WTC11 (cell line): ENCODE data around the gene PHTF1.

Source experiments
- CBFB ChIP-seq: sonication (generic); formaldehyde crosslinking; IDR thresholded peaks from 2 replicates; pipeline ENCODE4 v1.8.1; 2022; ENCODE audit warnings: mild to moderate bottlenecking, low read depth, missing genetic modification reagents
- IRF2 ChIP-seq: sonication (generic); formaldehyde crosslinking; IDR thresholded peaks from 2 replicates; pipeline ENCODE4 v1.8.0; 2022; ENCODE audit warnings: low read depth, missing genetic modification reagents, borderline replicate concordance
- JUN ChIP-seq: sonication (generic); formaldehyde crosslinking; IDR thresholded peaks from 2 replicates; pipeline ENCODE4 v1.8.0; 2023; ENCODE audit warnings: mild to moderate bottlenecking, missing genetic modification reagents
- SP1 ChIP-seq: sonication (generic); formaldehyde crosslinking; conservative IDR thresholded peaks from 2 replicates; pipeline ENCODE4 v1.8.1; 2022; ENCODE audit warnings: missing genetic modification reagents
- TF ChIP-seq, protein P1 (sequence below): sonication (generic); formaldehyde crosslinking; IDR thresholded peaks from 2 replicates; pipeline ENCODE4 v1.8.1; 2023; ENCODE audit warnings: mild to moderate bottlenecking, missing genetic modification reagents
- TF ChIP-seq, protein P2 (sequence below): sonication (generic); formaldehyde crosslinking; IDR thresholded peaks from 2 replicates; pipeline ENCODE4 v1.8.0; 2022; ENCODE audit warnings: mild to moderate bottlenecking, missing genetic modification reagents
- TF ChIP-seq, protein P3 (sequence below): fragments of 200-600 bp; IDR thresholded peaks from 2 replicates; pipeline ENCODE4 v1.8.0; 2022; ENCODE audit warnings: antibody characterized with exemption
- TF ChIP-seq, protein P4 (sequence below): sonication (generic); formaldehyde crosslinking; IDR thresholded peaks from 2 replicates; pipeline ENCODE4 v1.8.1; 2023; ENCODE audit warnings: mild to moderate bottlenecking, moderate library complexity, missing genetic modification reagents
- TF ChIP-seq, protein P5 (sequence below): sonication (generic); formaldehyde crosslinking; IDR thresholded peaks from 2 replicates; pipeline ENCODE4 v1.8.1; 2023; ENCODE audit warnings: mild to moderate bottlenecking, missing genetic modification reagents, moderate library complexity
- TF ChIP-seq, protein P6 (sequence below): sonication (generic); formaldehyde crosslinking; IDR thresholded peaks from 2 replicates; pipeline ENCODE4 v1.8.1; 2023; ENCODE audit warnings: mild to moderate bottlenecking, missing genetic modification reagents, moderate library complexity

DNA sequence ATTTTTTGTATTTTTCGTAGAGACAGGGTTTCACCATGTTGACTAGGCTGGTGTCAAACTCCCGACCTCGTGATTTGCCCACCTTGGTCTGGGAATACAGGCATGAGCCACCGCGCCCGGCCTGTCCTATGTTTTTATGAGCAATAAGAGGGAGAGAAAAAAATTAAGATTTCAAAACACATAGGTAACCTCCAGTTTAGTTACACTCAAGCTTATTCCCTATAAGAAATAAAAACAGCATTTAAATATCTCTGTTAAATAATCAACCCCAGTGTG lies 45.9 kb upstream of the PHTF1 start:
- no peak for TF ChIP-seq IRF2 (CRISPR knock-in tag)
- TF ChIP-seq SP1 (CRISPR knock-in tag), result no peak
- no peak for TF ChIP-seq CBFB (CRISPR knock-in tag)
- no peak for TF ChIP-seq JUN
- TF ChIP-seq, protein P1, sequence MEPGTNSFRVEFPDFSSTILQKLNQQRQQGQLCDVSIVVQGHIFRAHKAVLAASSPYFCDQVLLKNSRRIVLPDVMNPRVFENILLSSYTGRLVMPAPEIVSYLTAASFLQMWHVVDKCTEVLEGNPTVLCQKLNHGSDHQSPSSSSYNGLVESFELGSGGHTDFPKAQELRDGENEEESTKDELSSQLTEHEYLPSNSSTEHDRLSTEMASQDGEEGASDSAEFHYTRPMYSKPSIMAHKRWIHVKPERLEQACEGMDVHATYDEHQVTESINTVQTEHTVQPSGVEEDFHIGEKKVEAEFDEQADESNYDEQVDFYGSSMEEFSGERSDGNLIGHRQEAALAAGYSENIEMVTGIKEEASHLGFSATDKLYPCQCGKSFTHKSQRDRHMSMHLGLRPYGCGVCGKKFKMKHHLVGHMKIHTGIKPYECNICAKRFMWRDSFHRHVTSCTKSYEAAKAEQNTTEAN, result no peak
- TF ChIP-seq, protein P2, sequence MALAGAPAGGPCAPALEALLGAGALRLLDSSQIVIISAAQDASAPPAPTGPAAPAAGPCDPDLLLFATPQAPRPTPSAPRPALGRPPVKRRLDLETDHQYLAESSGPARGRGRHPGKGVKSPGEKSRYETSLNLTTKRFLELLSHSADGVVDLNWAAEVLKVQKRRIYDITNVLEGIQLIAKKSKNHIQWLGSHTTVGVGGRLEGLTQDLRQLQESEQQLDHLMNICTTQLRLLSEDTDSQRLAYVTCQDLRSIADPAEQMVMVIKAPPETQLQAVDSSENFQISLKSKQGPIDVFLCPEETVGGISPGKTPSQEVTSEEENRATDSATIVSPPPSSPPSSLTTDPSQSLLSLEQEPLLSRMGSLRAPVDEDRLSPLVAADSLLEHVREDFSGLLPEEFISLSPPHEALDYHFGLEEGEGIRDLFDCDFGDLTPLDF, result no peak
- TF ChIP-seq, protein P3, sequence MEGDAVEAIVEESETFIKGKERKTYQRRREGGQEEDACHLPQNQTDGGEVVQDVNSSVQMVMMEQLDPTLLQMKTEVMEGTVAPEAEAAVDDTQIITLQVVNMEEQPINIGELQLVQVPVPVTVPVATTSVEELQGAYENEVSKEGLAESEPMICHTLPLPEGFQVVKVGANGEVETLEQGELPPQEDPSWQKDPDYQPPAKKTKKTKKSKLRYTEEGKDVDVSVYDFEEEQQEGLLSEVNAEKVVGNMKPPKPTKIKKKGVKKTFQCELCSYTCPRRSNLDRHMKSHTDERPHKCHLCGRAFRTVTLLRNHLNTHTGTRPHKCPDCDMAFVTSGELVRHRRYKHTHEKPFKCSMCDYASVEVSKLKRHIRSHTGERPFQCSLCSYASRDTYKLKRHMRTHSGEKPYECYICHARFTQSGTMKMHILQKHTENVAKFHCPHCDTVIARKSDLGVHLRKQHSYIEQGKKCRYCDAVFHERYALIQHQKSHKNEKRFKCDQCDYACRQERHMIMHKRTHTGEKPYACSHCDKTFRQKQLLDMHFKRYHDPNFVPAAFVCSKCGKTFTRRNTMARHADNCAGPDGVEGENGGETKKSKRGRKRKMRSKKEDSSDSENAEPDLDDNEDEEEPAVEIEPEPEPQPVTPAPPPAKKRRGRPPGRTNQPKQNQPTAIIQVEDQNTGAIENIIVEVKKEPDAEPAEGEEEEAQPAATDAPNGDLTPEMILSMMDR, result no peak
- TF ChIP-seq, protein P4, sequence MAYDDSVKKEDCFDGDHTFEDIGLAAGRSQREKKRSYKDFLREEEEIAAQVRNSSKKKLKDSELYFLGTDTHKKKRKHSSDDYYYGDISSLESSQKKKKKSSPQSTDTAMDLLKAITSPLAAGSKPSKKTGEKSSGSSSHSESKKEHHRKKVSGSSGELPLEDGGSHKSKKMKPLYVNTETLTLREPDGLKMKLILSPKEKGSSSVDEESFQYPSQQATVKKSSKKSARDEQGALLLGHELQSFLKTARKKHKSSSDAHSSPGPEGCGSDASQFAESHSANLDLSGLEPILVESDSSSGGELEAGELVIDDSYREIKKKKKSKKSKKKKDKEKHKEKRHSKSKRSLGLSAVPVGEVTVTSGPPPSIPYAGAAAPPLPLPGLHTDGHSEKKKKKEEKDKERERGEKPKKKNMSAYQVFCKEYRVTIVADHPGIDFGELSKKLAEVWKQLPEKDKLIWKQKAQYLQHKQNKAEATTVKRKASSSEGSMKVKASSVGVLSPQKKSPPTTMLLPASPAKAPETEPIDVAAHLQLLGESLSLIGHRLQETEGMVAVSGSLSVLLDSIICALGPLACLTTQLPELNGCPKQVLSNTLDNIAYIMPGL (CRISPR knock-in tag), result no peak
- TF ChIP-seq, protein P5, sequence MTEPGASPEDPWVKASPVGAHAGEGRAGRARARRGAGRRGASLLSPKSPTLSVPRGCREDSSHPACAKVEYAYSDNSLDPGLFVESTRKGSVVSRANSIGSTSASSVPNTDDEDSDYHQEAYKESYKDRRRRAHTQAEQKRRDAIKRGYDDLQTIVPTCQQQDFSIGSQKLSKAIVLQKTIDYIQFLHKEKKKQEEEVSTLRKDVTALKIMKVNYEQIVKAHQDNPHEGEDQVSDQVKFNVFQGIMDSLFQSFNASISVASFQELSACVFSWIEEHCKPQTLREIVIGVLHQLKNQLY (CRISPR knock-in tag), result no peak
- TF ChIP-seq, protein P6, sequence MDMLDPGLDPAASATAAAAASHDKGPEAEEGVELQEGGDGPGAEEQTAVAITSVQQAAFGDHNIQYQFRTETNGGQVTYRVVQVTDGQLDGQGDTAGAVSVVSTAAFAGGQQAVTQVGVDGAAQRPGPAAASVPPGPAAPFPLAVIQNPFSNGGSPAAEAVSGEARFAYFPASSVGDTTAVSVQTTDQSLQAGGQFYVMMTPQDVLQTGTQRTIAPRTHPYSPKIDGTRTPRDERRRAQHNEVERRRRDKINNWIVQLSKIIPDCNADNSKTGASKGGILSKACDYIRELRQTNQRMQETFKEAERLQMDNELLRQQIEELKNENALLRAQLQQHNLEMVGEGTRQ (CRISPR knock-in tag), result no peak
